ENCODE measurements around the gene RNF187. TPM values are rescaled to one million over a fixed set of nuclear protein-coding genes. Genes with fewer than 3 reads are reported as not detected.
A peak's percentile ranks its signal among the peaks of the same experiment; 100 is the strongest.

Gene RNF187
- total RNA-seq, 1 experiment from 2014 or later, result 63.4 TPM

- H3K27ac ChIP-seq (ENCODE audit: insufficient read length, low read depth, low read length), result no peak overlapping the region
- H3T11ph ChIP-seq (ENCODE audit: low read length), result no peak overlapping the region
- no peak overlapping the region for H3K56ac ChIP-seq (ENCODE audit: insufficient read length, low read depth, low read length)
- H3K27ac Mint-ChIP-seq, result peak overlapping the region in 2 of 3 experiments; percentile 93 to 97; a peak in 3 of 7 replicates
- no peak overlapping the region for H3K23ac ChIP-seq (ENCODE audit: insufficient read length, low read depth, low read length)
- H4K91ac ChIP-seq (ENCODE audit: insufficient read length, low read depth, low read length), result no peak overlapping the region
- H4K5ac ChIP-seq (ENCODE audit: insufficient read length, low read depth, low read length), result no peak overlapping the region
- H3K27me3 Mint-ChIP-seq (ENCODE audit: low read depth), result peaks cover 90% of the 10 kb centered on the region
- peak overlapping the region; percentile 68 to 92 for H3K4me3 Mint-ChIP-seq
- no peak overlapping the region for H2BK20ac ChIP-seq (ENCODE audit: low read depth, low read length, poor library complexity, severe bottlenecking)
- peaks cover 8% of the 10 kb centered on the region for H3K23me2 ChIP-seq (ENCODE audit: insufficient read length, low read depth, low read length, poor library complexity, severe bottlenecking)
- no CpG with 5 or more reads among the region's 13 CpGs for WGBS (ENCODE audit: extremely low coverage, insufficient read length, low lambda C conversion rate)
- H2AFZ ChIP-seq (ENCODE audit: low read length), result no peak overlapping the region
- H2BK15ac ChIP-seq (ENCODE audit: low read depth, low read length), result no peak overlapping the region
- no peak for TF ChIP-seq CTCF (conservative IDR thresholded peaks at IDR 0.05)
- no peak overlapping the region for H3K14ac ChIP-seq (ENCODE audit: insufficient read depth, low read length)
- H3K4me2 ChIP-seq (ENCODE audit: insufficient read depth, insufficient read length, low read length), result peak overlapping the region; percentile 62
- H3K27me3 ChIP-seq (ENCODE audit: insufficient read depth, low read length), result peaks cover 25% of the 10 kb centered on the region; the same call in 1 of the 2 replicates
- H2AK5ac ChIP-seq (ENCODE audit: insufficient read length, low read length), result no peak overlapping the region
- H3K36me3 Mint-ChIP-seq (ENCODE audit: insufficient read depth in 1 of 3, low read depth in 3 of 3), result no peaks in the 10 kb centered on the region
- H4K20me1 ChIP-seq (ENCODE audit: control insufficient read depth, insufficient read depth, insufficient read length), result no peaks in the 10 kb centered on the region
- no peak overlapping the region for H3K9ac ChIP-seq (ENCODE audit: extremely low read depth, insufficient read length, low read length)
- no peak overlapping the region for H3K4ac ChIP-seq (ENCODE audit: low read depth, low read length)
- no peak for DNase-seq
- H3K4me1 Mint-ChIP-seq, result peaks cover 16 to 39% of the 10 kb centered on the region in 2 experiments
- H2BK120ac ChIP-seq (ENCODE audit: low read depth, low read length, poor library complexity, severe bottlenecking), result no peak overlapping the region
- no peak overlapping the region for H2BK5ac ChIP-seq (ENCODE audit: insufficient read length, low read length)
- H3K4me1 ChIP-seq (ENCODE audit: insufficient read depth, low read length), result no peaks in the 10 kb centered on the region
- H3K79me1 ChIP-seq (ENCODE audit: insufficient read depth, low read depth, low read length, poor library complexity, severe bottlenecking), result no peaks in the 10 kb centered on the region
- no peaks in the 10 kb centered on the region for H3K79me2 ChIP-seq (ENCODE audit: insufficient read depth, low read length)
- H4K8ac ChIP-seq (replicated peaks; ENCODE audit: insufficient read length, low read depth, low read length), result no peak overlapping the region
- H3K18ac ChIP-seq (ENCODE audit: insufficient read length, low read depth, low read length), result no peak overlapping the region
- no peaks in the 10 kb centered on the region; a peak in 1 of 5 replicates for H3K9me3 Mint-ChIP-seq
- no peak overlapping the region for H2BK12ac ChIP-seq (ENCODE audit: insufficient read length, low read depth, low read length)
- H3K9me3 ChIP-seq (ENCODE audit: control insufficient read depth, low read depth, low read length), result no peaks in the 10 kb centered on the region
Observed at GRCh38 chr1:228465141-228465540, 22.0 kb upstream of the RNF187 start.

All from H9 (cell line).